ENCODE data around the gene TOMM22.

Gene TOMM22

GRCh38 chr22:38696606-38697424 lies 15.1 kb downstream of the TOMM22 start:
- ChIA-PET POLR2A (interaction anchor here (1.9 to 8.0 kb wide), 2 partner anchors 9 to 14 kb away, joined by 12 to 60 read pairs; partner anchors contain the start of genes GTPBP1 and TOMM22), CTCF (interaction anchor here (1.3 to 1.6 kb wide), 4 partner anchors 15 to 645 kb away, joined by 4 to 8 read pairs (median 5); partner anchors contain the start of gene TOMM22)
- TF ChIP-seq ZNF280D (tag by site-specific recombination; IDR thresholded peaks at IDR 0.05) (no peak), ZNF311 (tag by site-specific recombination; IDR thresholded peaks at IDR 0.05; ENCODE audit: borderline replicate concordance) (no peak), SP7 (tag by site-specific recombination; IDR thresholded peaks at IDR 0.05) (0 out of 2 replicates have a peak, but pooled peaks have one; percentile 32), ZNF248 (tag by site-specific recombination; IDR thresholded peaks at IDR 0.05) (no peak), BCL11B (tag by site-specific recombination; IDR thresholded peaks at IDR 0.05; ENCODE audit: low read depth) (no peak), KLF8 (tag by site-specific recombination; IDR thresholded peaks at IDR 0.05) (no peak), ZBTB17 (tag by site-specific recombination; IDR thresholded peaks at IDR 0.05) (peak; percentile 74), PRDM1 (tag by site-specific recombination; IDR thresholded peaks at IDR 0.05) (peak; percentile 89), REPIN1 (tag by site-specific recombination; IDR thresholded peaks at IDR 0.05; ENCODE audit: low read depth) (no peak), KLF17 (tag by site-specific recombination; IDR thresholded peaks at IDR 0.05) (no peak), ZNF747 (tag by site-specific recombination; IDR thresholded peaks at IDR 0.05) (no peak), ZNF580 (tag by site-specific recombination; IDR thresholded peaks at IDR 0.05) (no peak)
- peaks cover 4 to 49% of the 10 kb centered on the region in 2 experiments for H3K36me3 ChIP-seq (ENCODE audit: control insufficient read depth in 2 of 2, insufficient read depth in 1 of 2, low read length in 2 of 2)
- H3K9me3 ChIP-seq (ENCODE audit: control insufficient read depth, insufficient read depth, low read depth, low read length) = no peaks in the 10 kb centered on the region
- H3K4me1 ChIP-seq (ENCODE audit: control insufficient read depth, insufficient read depth, low read length) = peaks cover 3% of the 10 kb centered on the region; the same call in 1 of the 2 replicates
- H3K27ac ChIP-seq (ENCODE audit: extremely low read depth, low read depth, low read length) = peak overlapping the region; percentile 55
- H3K4me3 ChIP-seq (ENCODE audit: low read depth, low read length) = peak overlapping the region; percentile 4; the same call in 1 of the 2 replicates

GRCh38 chr22:38697425-38698089 lies 15.8 kb downstream of the TOMM22 start:
- H3K9me3 ChIP-seq (ENCODE audit: control insufficient read depth, insufficient read depth, low read depth, low read length) = no peaks in the 10 kb centered on the region
- peak overlapping the region; percentile 76 for H3K4me3 ChIP-seq (ENCODE audit: low read depth, low read length)
- peak overlapping the region; percentile 55; the same call in 1 of the 2 replicates for H3K27ac ChIP-seq (ENCODE audit: extremely low read depth, low read depth, low read length)
- H3K36me3 ChIP-seq (ENCODE audit: control insufficient read depth in 2 of 2, insufficient read depth in 1 of 2, low read length in 2 of 2) = peaks cover 4 to 43% of the 10 kb centered on the region in 2 experiments; a peak in 2 of 3 replicates
- ChIA-PET POLR2A (interaction anchor here (0.5 to 8.0 kb wide), 5 partner anchors 8 to 43 kb away, joined by 3 to 60 read pairs (median 10); partner anchors contain the start of genes GTPBP1 and TOMM22), CTCF (interaction anchor here (0.5 to 2.9 kb wide), 6 partner anchors 16 to 645 kb away, joined by 4 to 20 read pairs (median 5); partner anchors contain the start of gene TOMM22)
- H3K4me1 ChIP-seq (ENCODE audit: control insufficient read depth, insufficient read depth, low read length) = peaks cover 3% of the 10 kb centered on the region; the same call in 1 of the 2 replicates
- TF ChIP-seq SCRT2 (tag by site-specific recombination; IDR thresholded peaks at IDR 0.05) (peak; percentile 61; the same call in 1 of the 2 replicates), GLIS1 (tag by site-specific recombination; IDR thresholded peaks at IDR 0.05) (no peak), ZNF221 (tag by site-specific recombination; IDR thresholded peaks at IDR 0.05; ENCODE audit: borderline replicate concordance) (no peak), ZNF398 (tag by site-specific recombination; IDR thresholded peaks at IDR 0.05) (peak; percentile 51; the same call in 1 of the 2 replicates), ZNF23 (tag by site-specific recombination; IDR thresholded peaks at IDR 0.05; ENCODE audit: borderline replicate concordance) (no peak), ZNF629 (tag by site-specific recombination; IDR thresholded peaks at IDR 0.05) (no peak), ZNF600 (tag by site-specific recombination; IDR thresholded peaks at IDR 0.05) (peak; percentile 56), ZNF558 (tag by site-specific recombination; IDR thresholded peaks at IDR 0.05) (peak; percentile 25; the same call in 1 of the 2 replicates), ZBTB6 (tag by site-specific recombination; IDR thresholded peaks at IDR 0.05) (0 out of 2 replicates have a peak, but pooled peaks have one; percentile 16), ZSCAN16 (tag by site-specific recombination; IDR thresholded peaks at IDR 0.05) (0 out of 2 replicates have a peak, but pooled peaks have one; percentile 69), ZNF18 (tag by site-specific recombination; IDR thresholded peaks at IDR 0.05) (no peak)

Measured in HEK293 (cell line).